ENCODE measurements around the gene EIF3F.

- no peak for TF ChIP-seq BDP1 (IDR thresholded peaks at IDR 0.05; ENCODE audit: insufficient read depth, insufficient read length)
- TF ChIP-seq, protein P1, sequence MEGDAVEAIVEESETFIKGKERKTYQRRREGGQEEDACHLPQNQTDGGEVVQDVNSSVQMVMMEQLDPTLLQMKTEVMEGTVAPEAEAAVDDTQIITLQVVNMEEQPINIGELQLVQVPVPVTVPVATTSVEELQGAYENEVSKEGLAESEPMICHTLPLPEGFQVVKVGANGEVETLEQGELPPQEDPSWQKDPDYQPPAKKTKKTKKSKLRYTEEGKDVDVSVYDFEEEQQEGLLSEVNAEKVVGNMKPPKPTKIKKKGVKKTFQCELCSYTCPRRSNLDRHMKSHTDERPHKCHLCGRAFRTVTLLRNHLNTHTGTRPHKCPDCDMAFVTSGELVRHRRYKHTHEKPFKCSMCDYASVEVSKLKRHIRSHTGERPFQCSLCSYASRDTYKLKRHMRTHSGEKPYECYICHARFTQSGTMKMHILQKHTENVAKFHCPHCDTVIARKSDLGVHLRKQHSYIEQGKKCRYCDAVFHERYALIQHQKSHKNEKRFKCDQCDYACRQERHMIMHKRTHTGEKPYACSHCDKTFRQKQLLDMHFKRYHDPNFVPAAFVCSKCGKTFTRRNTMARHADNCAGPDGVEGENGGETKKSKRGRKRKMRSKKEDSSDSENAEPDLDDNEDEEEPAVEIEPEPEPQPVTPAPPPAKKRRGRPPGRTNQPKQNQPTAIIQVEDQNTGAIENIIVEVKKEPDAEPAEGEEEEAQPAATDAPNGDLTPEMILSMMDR (IDR thresholded peaks at IDR 0.05 in 2 of 3, conservative IDR thresholded peaks at IDR 0.05 in 1 of 3; ENCODE audit: insufficient read depth in 2 of 3, low read depth in 1 of 3, low read length in 3 of 3): no peak
- TF ChIP-seq, protein P2, sequence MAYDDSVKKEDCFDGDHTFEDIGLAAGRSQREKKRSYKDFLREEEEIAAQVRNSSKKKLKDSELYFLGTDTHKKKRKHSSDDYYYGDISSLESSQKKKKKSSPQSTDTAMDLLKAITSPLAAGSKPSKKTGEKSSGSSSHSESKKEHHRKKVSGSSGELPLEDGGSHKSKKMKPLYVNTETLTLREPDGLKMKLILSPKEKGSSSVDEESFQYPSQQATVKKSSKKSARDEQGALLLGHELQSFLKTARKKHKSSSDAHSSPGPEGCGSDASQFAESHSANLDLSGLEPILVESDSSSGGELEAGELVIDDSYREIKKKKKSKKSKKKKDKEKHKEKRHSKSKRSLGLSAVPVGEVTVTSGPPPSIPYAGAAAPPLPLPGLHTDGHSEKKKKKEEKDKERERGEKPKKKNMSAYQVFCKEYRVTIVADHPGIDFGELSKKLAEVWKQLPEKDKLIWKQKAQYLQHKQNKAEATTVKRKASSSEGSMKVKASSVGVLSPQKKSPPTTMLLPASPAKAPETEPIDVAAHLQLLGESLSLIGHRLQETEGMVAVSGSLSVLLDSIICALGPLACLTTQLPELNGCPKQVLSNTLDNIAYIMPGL (CRISPR knock-in tag; IDR thresholded peaks at IDR 0.05): no peak
- TF ChIP-seq FOXK1 (CRISPR knock-in tag; IDR thresholded peaks at IDR 0.05; ENCODE audit: borderline replicate concordance): no peak
- no peak for TF ChIP-seq EZH2 (IDR thresholded peaks at IDR 0.05; ENCODE audit: borderline replicate concordance, low read depth, low read length)
- no peak for TF ChIP-seq NR1H2 (CRISPR knock-in tag; IDR thresholded peaks at IDR 0.05)
- no peak for TF ChIP-seq TCFL5 (CRISPR knock-in tag; conservative IDR thresholded peaks at IDR 0.05)
Measured at GRCh38 chr11:7994581-7995278, 7.6 kb downstream of the EIF3F start.

All from K562 (cell line).